Trophoblast cell (in vitro differentiated cells and primary cell): ENCODE data around the gene ANKIB1.
A peak's percentile ranks its signal among the peaks of the same experiment; 100 is the strongest.

Experiments used
- DNase-seq, 2 donors: peaks; one replicate each; pipeline ENCODE4 v3.0.0-alpha.2; 2016
- H2AFZ ChIP-seq: 2 replicates; pipeline ENCODE4 v1.6.1; 2013; ENCODE audit warnings: low read length, moderate library complexity, mild to moderate bottlenecking; ENCODE audit not compliant: insufficient read depth, poor library complexity
- H2AK5ac ChIP-seq: 2 replicates; pipeline ENCODE4 v1.6.1; 2013; ENCODE audit warnings: mild to moderate bottlenecking, low read length
- H2BK120ac ChIP-seq: 2 replicates; pipeline ENCODE4 v1.6.1; 2013; ENCODE audit warnings: low read length, mild to moderate bottlenecking, moderate library complexity; ENCODE audit not compliant: insufficient read depth, poor library complexity
- H2BK12ac ChIP-seq: 2 replicates; pipeline ENCODE4 v1.6.1; 2013; ENCODE audit warnings: mild to moderate bottlenecking, low read length, moderate library complexity
- H2BK5ac ChIP-seq: 2 replicates; pipeline ENCODE4 v1.6.1; 2013; ENCODE audit warnings: low read length, low read depth, moderate library complexity, mild to moderate bottlenecking; ENCODE audit not compliant: poor library complexity
- H3K14ac ChIP-seq: 2 replicates; pipeline ENCODE4 v1.6.1; 2013; ENCODE audit warnings: mild to moderate bottlenecking, low read length
- H3K18ac ChIP-seq: 2 replicates; pipeline ENCODE4 v1.6.1; 2013; ENCODE audit warnings: mild to moderate bottlenecking, low read length
- H3K23ac ChIP-seq: 2 replicates; pipeline ENCODE4 v1.6.1; 2013; ENCODE audit warnings: low read length
- H3K27ac ChIP-seq: 2 replicates; pipeline ENCODE4 v1.5.1; 2013; ENCODE audit warnings: low read depth, mild to moderate bottlenecking, inconsistent platforms, low read length, moderate library complexity
- H3K27me3 ChIP-seq: 2 replicates; pipeline ENCODE4 v1.6.1; 2013; ENCODE audit warnings: inconsistent platforms, mild to moderate bottlenecking, low read length, moderate library complexity; ENCODE audit not compliant: insufficient read depth
- H3K36me3 ChIP-seq, 2 experiments: 1 replicate in 1 of 2; 2 replicates in 1 of 2; pipeline ENCODE4 v1.6.1; 2013; ENCODE audit warnings: low read length in 2 of 2, mild to moderate bottlenecking in 2 of 2, moderate library complexity in 1 of 2; ENCODE audit not compliant: insufficient read depth in 2 of 2, control insufficient read depth in 1 of 2
- H3K4ac ChIP-seq: 2 replicates; pipeline ENCODE4 v1.6.1; 2013; ENCODE audit warnings: low read depth, mild to moderate bottlenecking, low read length, moderate library complexity
- H3K4me1 ChIP-seq, 2 experiments: 1 replicate in 1 of 2; 2 replicates in 1 of 2; pipeline ENCODE4 v1.6.1; 2013; ENCODE audit warnings: low read length in 2 of 2, mild to moderate bottlenecking in 2 of 2, moderate library complexity in 1 of 2; ENCODE audit not compliant: insufficient read depth in 2 of 2, control insufficient read depth in 1 of 2
- H3K4me2 ChIP-seq: 2 replicates; pipeline ENCODE4 v1.6.1; 2013; ENCODE audit warnings: inconsistent platforms, mild to moderate bottlenecking, low read length, moderate library complexity
- H3K4me3 ChIP-seq: 2 replicates; pipeline ENCODE4 v1.5.1; 2013; ENCODE audit warnings: mild to moderate bottlenecking, low read depth, low read length, inconsistent platforms
- H3K79me1 ChIP-seq: one replicate; pipeline ENCODE4 v1.6.1; 2013; ENCODE audit warnings: low read length
- H3K79me2 ChIP-seq: 2 replicates; pipeline ENCODE4 v1.6.1; 2013; ENCODE audit warnings: low read length, mild to moderate bottlenecking; ENCODE audit not compliant: control insufficient read depth, insufficient read depth, poor library complexity
- H3K9ac ChIP-seq: 2 replicates; pipeline ENCODE4 v1.6.1; 2013; ENCODE audit warnings: mild to moderate bottlenecking, low read length
- H3K9me3 ChIP-seq: 2 replicates; pipeline ENCODE4 v1.6.1; 2013; ENCODE audit warnings: low read depth, mild to moderate bottlenecking, control low read depth, inconsistent platforms, low read length; ENCODE audit not compliant: insufficient read depth
- H4K12ac ChIP-seq: 2 replicates; pipeline ENCODE4 v1.6.1; 2013; ENCODE audit warnings: low read depth, mild to moderate bottlenecking, low read length, moderate library complexity
- H4K8ac ChIP-seq: 2 replicates; pipeline ENCODE4 v1.6.1; 2013; ENCODE audit warnings: low read depth, mild to moderate bottlenecking, low read length, moderate library complexity
- H4K91ac ChIP-seq: one replicate; pipeline ENCODE4 v1.6.1; 2013; ENCODE audit warnings: low read depth, mild to moderate bottlenecking, low read length, moderate library complexity
- WGBS: extraction: QIAGEN DNeasy Blood & Tissue Kit; methylation state at CpG from one replicate; pipeline ENCODE4 v1.1.7; 2013; ENCODE audit warnings: missing lambda C conversion rate; ENCODE audit not compliant: insufficient read length, insufficient coverage; ENCODE audit errors: extremely low coverage; 5-methylcytosine and 5-hydroxymethylcytosine counted together

ANKIB1 gene

GRCh38 chr7:92427193-92427592 lies 181.4 kb downstream of the ANKIB1 start:
- no peak overlapping the region for H3K27ac ChIP-seq

GRCh38 chr7:92432299-92432946 lies 186.6 kb downstream of the ANKIB1 start:
- peak; percentile 85 to 93 for DNase-seq
- no CpG with 5 or more reads among the region's 3 CpGs for WGBS
- no peak overlapping the region for H2BK120ac ChIP-seq

More at GRCh38 chr7:92427193-92427592, 181.4 kb downstream of the ANKIB1 start:
- WGBS, result no CpG with 5 or more reads among the region's 3 CpGs
- Histone ChIP-seq H2AFZ (no peak overlapping the region), H3K4me3 (no peak overlapping the region), H3K4ac (no peak overlapping the region), H4K91ac (no peak overlapping the region), H3K9me3 (no peaks in the 10 kb centered on the region), H4K12ac (no peak overlapping the region), H3K4me2 (no peak overlapping the region), H3K4me1 (no peaks in the 10 kb centered on the region), H3K36me3 (no peaks in the 10 kb centered on the region), H3K27me3 (no peaks in the 10 kb centered on the region), H3K9ac (no peak overlapping the region), H4K8ac (no peak overlapping the region), H3K23ac (no peak overlapping the region), H3K14ac (no peak overlapping the region), H3K18ac (no peak overlapping the region), H2BK5ac (no peak overlapping the region), H3K79me2 (peaks cover 2% of the 10 kb centered on the region), H2BK120ac (no peak overlapping the region), H2AK5ac (no peak overlapping the region), H2BK12ac (no peak overlapping the region), H3K79me1 (peaks cover 7% of the 10 kb centered on the region)
- DNase-seq, result peak in 1 of 2 donors; percentile 18

GRCh38 chr7:92433019-92433418 lies 187.2 kb downstream of the ANKIB1 start:
- H3K14ac ChIP-seq, result no peak overlapping the region
- H3K4me3 ChIP-seq, result no peak overlapping the region
- H3K9me3 ChIP-seq, result no peaks in the 10 kb centered on the region
- H4K8ac ChIP-seq, result no peak overlapping the region
- H2BK12ac ChIP-seq, result no peak overlapping the region
- H3K18ac ChIP-seq, result no peak overlapping the region
- no peaks in the 10 kb centered on the region for H3K4me1 ChIP-seq
- no peaks in the 10 kb centered on the region for H3K79me1 ChIP-seq
- H2BK5ac ChIP-seq, result no peak overlapping the region
- no peaks in the 10 kb centered on the region for H3K27me3 ChIP-seq
- no peak overlapping the region for H2BK120ac ChIP-seq
- no peak overlapping the region for H3K27ac ChIP-seq
- no peak overlapping the region for H3K4ac ChIP-seq
- H3K79me2 ChIP-seq, result no peaks in the 10 kb centered on the region
- WGBS, result no CpG with 5 or more reads among the region's 8 CpGs
- H3K9ac ChIP-seq, result no peak overlapping the region
- H4K91ac ChIP-seq, result no peak overlapping the region
- DNase-seq, result peak in 1 of 2 donors; percentile 68
- no peak overlapping the region for H2AFZ ChIP-seq
- no peaks in the 10 kb centered on the region for H3K36me3 ChIP-seq
- no peak overlapping the region for H3K23ac ChIP-seq
- no peak overlapping the region for H4K12ac ChIP-seq
- H2AK5ac ChIP-seq, result no peak overlapping the region
- H3K4me2 ChIP-seq, result no peak overlapping the region

More at GRCh38 chr7:92432299-92432946, 186.6 kb downstream of the ANKIB1 start:
- Histone ChIP-seq H2BK5ac (no peak overlapping the region), H3K79me2 (no peaks in the 10 kb centered on the region), H2AK5ac (no peak overlapping the region), H3K4ac (no peak overlapping the region), H3K9me3 (no peaks in the 10 kb centered on the region), H3K4me1 (no peaks in the 10 kb centered on the region), H3K27me3 (no peaks in the 10 kb centered on the region), H3K4me2 (no peak overlapping the region), H4K91ac (no peak overlapping the region), H3K14ac (no peak overlapping the region), H4K12ac (no peak overlapping the region), H3K4me3 (no peak overlapping the region), H2AFZ (no peak overlapping the region), H3K27ac (no peak overlapping the region), H3K36me3 (no peaks in the 10 kb centered on the region), H3K9ac (no peak overlapping the region), H2BK12ac (no peak overlapping the region), H3K18ac (no peak overlapping the region), H3K23ac (no peak overlapping the region), H3K79me1 (no peaks in the 10 kb centered on the region), H4K8ac (no peak overlapping the region)

- H3K18ac ChIP-seq, result no peak overlapping the region
- no peak overlapping the region for H3K4ac ChIP-seq
- H2BK12ac ChIP-seq, result no peak overlapping the region
- no peak overlapping the region for H2BK120ac ChIP-seq
- DNase-seq, result no peak
- H4K8ac ChIP-seq, result no peak overlapping the region
- no peak overlapping the region for H2AK5ac ChIP-seq
- no peak overlapping the region for H4K12ac ChIP-seq
- H3K79me2 ChIP-seq, result no peaks in the 10 kb centered on the region
- no peaks in the 10 kb centered on the region for H3K27me3 ChIP-seq
- H3K4me1 ChIP-seq, result no peaks in the 10 kb centered on the region
- H3K23ac ChIP-seq, result no peak overlapping the region
- no peaks in the 10 kb centered on the region for H3K9me3 ChIP-seq
- H3K27ac ChIP-seq, result no peak overlapping the region
- no peak overlapping the region for H2AFZ ChIP-seq
- H3K4me3 ChIP-seq, result no peak overlapping the region
- H3K4me2 ChIP-seq, result no peak overlapping the region
- no CpG with 5 or more reads among the region's 2 CpGs for WGBS
- no peak overlapping the region for H2BK5ac ChIP-seq
- H3K36me3 ChIP-seq, result no peaks in the 10 kb centered on the region
- no peak overlapping the region for H4K91ac ChIP-seq
- H3K79me1 ChIP-seq, result no peaks in the 10 kb centered on the region
- no peak overlapping the region for H3K9ac ChIP-seq
- H3K14ac ChIP-seq, result no peak overlapping the region
These were observed 189.8 kb downstream of the ANKIB1 start for GRCh38 chr7:92435542-92435941.
